ENCODE results near the gene PHACTR3.

- no peak for TF ChIP-seq CTCF (IDR thresholded peaks at IDR 0.05)
- no peak for TF ChIP-seq POLR2AphosphoS5 (IDR thresholded peaks at IDR 0.05)
Measured at GRCh38 chr20:59581993-59582679, 22.2 kb upstream of the PHACTR3 start.

All from suprapubic skin (tissue), 3 donors.